LNCaP clone FGC (cell line): Measurements from ENCODE around the gene OGT.
"Not testable (repeated sequence)": the region's sequence is repeated elsewhere in the genome, so short reads cannot be mapped to it uniquely, and the experiment has no call there.

ENCODE experiments used
- DNase-seq: peaks from one replicate; pipeline ENCODE4 v3.0.0-alpha.2; 2011; ENCODE audit warnings: low read depth
- H3K4me3 ChIP-seq: 2 replicates; pipeline ENCODE4 v1.5.1; 2011; ENCODE audit warnings: mild to moderate bottlenecking, low read depth, low read length, control low read depth
- CTCF ChIP-seq: IDR thresholded peaks from 2 replicates; pipeline ENCODE4 v1.5.1; 2012; ENCODE audit warnings: mild to moderate bottlenecking; ENCODE audit not compliant: control insufficient read depth, insufficient read depth; ENCODE audit errors: extremely low read depth

Gene OGT

GRCh38 chrX:71504346-71504745 is 28.6 kb upstream of the OGT start:
- DNase-seq, result no peak
- TF ChIP-seq CTCF, result no peak
- H3K4me3 ChIP-seq, result no peak overlapping the region

GRCh38 chrX:71509289-71509688 is 23.6 kb upstream of the OGT start:
- TF ChIP-seq CTCF, result no peak
- no peak for DNase-seq
- no peak overlapping the region for H3K4me3 ChIP-seq

- no peak for DNase-seq
- H3K4me3 ChIP-seq, result no peak overlapping the region
- no peak for TF ChIP-seq CTCF
Measured at GRCh38 chrX:71510161-71510560, 22.7 kb upstream of the OGT start.

GRCh38 chrX:71513731-71514130 is 19.2 kb upstream of the OGT start:
- not testable (repeated sequence) for DNase-seq, H3K4me3 ChIP-seq

- H3K4me3 ChIP-seq, result no peak overlapping the region
- no peak for TF ChIP-seq CTCF
- DNase-seq, result no peak
Measured at GRCh38 chrX:71514367-71515037, 18.4 kb upstream of the OGT start.

GRCh38 chrX:71515038-71515396 is 17.9 kb upstream of the OGT start:
- DNase-seq, result no peak
- H3K4me3 ChIP-seq, result no peak overlapping the region
- no peak for TF ChIP-seq CTCF

GRCh38 chrX:71525316-71525715 is 7.6 kb upstream of the OGT start:
- H3K4me3 ChIP-seq, result no peak overlapping the region
- DNase-seq, result no peak
- TF ChIP-seq CTCF, result no peak
